Panc1 (cell line): Measurements from ENCODE around the gene METTL15. TPM values are rescaled to one million over a fixed set of nuclear protein-coding genes. Genes with fewer than 3 reads are reported as not detected.

ENCODE experiments used
- ATAC-seq: fragments of 200-7000 bp; cut with Tn5 transposase; 2 replicates; pipeline ENCODE4 v1.9.1; 2020; ENCODE audit warnings: mild to moderate bottlenecking, moderate library complexity
- BruUV-seq: library from RNA; stranded (reverse); fragments of 400-500 nt; replicated peaks from 2 replicates; lab custom pipeline; 2021; lab: Mats Ljungman, UMichigan
- CTCF ChIA-PET: fragments of 300-600 bp; sonication (Branson Sonifier 250); formaldehyde crosslinking; loops from one replicate; lab custom pipeline; 2022; ENCODE audit warnings: antibody characterized with exemption; lab: Charles Lee
- POLR2A ChIA-PET: fragments of 300-600 bp; sonication (Branson Sonifier 250); formaldehyde crosslinking; loops from one replicate; lab custom pipeline; 2022; ENCODE audit warnings: antibody characterized with exemption; lab: Charles Lee
- DNase-seq: peaks from one replicate; pipeline ENCODE4 v3.0.0-alpha.2; 2010; ENCODE audit warnings: low read depth, low spot score
- H3K27ac ChIP-seq: 2 replicates; pipeline ENCODE4 v1.5.1; 2011; ENCODE audit warnings: mild to moderate bottlenecking, low read length, inconsistent platforms
- H3K27me3 ChIP-seq: fragments of 200-500 bp; sonication (Bioruptor generic); 2 replicates; pipeline ENCODE4 v1.6.0; 2014; ENCODE audit warnings: low read length, inconsistent platforms; ENCODE audit not compliant: control insufficient read depth, insufficient read depth
- H3K36me3 ChIP-seq: fragments of 200-500 bp; sonication (Bioruptor generic); 2 replicates; pipeline ENCODE4 v1.5.1; 2014; ENCODE audit warnings: inconsistent platforms, mild to moderate bottlenecking, low read length, moderate library complexity; ENCODE audit not compliant: control insufficient read depth, insufficient read depth
- H3K4me1 ChIP-seq: 2 replicates; pipeline ENCODE4 v1.5.1; 2011; ENCODE audit warnings: inconsistent platforms, mild to moderate bottlenecking, low read length, moderate library complexity; ENCODE audit not compliant: control insufficient read depth, insufficient read depth
- H3K4me3 ChIP-seq, 2 experiments: 2 replicates each; pipeline ENCODE4 v1.5.1; 2011 to 2012; ENCODE audit warnings: low read depth in 2 of 2, low read length in 2 of 2, mild to moderate bottlenecking in 2 of 2, inconsistent platforms in 1 of 2, moderate library complexity in 1 of 2
- H3K9me3 ChIP-seq: fragments of 200-500 bp; sonication (Bioruptor generic); 2 replicates; pipeline ENCODE4 v1.5.1; 2014; ENCODE audit warnings: low read depth, mild to moderate bottlenecking, inconsistent platforms, low read length, moderate library complexity; ENCODE audit not compliant: control insufficient read depth, insufficient read depth
- POLR2AphosphoS5 ChIP-seq: IDR thresholded peaks from 2 replicates; pipeline ENCODE4 v1.6.1; 2012; ENCODE audit warnings: mild to moderate bottlenecking, low read depth, low read length, moderate library complexity
- REST ChIP-seq, 2 experiments: IDR thresholded peaks; 2 replicates each; pipeline ENCODE4 v1.6.1; 2011 to 2012; ENCODE audit warnings: low read depth in 2 of 2, control low read depth in 1 of 2, low read length in 1 of 2, mild to moderate bottlenecking in 1 of 2, moderate library complexity in 1 of 2; ENCODE audit not compliant: insufficient read depth in 1 of 2
- SIN3A ChIP-seq: IDR thresholded peaks from 2 replicates; pipeline ENCODE4 v1.6.1; 2012; ENCODE audit warnings: low read depth, mild to moderate bottlenecking, low read length, moderate library complexity, borderline replicate concordance; ENCODE audit not compliant: insufficient read depth
- in situ Hi-C: cut with HindIII; loops from 2 replicates; pipeline ENCODE4 v1.10.0; 2016; ENCODE audit warnings: low sequenced_read_pairs, low pct_unique_long_range_greater_than_20kb
- intact Hi-C: fragments of 100-400 bp; cut with micrococcal nuclease; formaldehyde crosslinking; loops from one replicate; pipeline ENCODE4 v1.10.0; 2022; ENCODE audit not compliant: unreplicated experiment
- total RNA-seq: library from RNA; stranded (reverse); gene quantifications from one replicate; pipeline ENCODE4 v1.2.1, GENCODE V29; 2021; ENCODE audit not compliant: unreplicated experiment

METTL15 gene
- total RNA-seq, 1 experiment from 2014 or later, result 11.4 TPM

- H3K9me3 ChIP-seq, result peaks cover 6% of the 10 kb centered on the region
- ChIA-PET POLR2A (no interaction called here), CTCF (interaction anchor here (0.7 kb wide), 2 partner anchors 25 to 639 kb away, joined by 3 to 6 read pairs; no protein-coding TSS in a partner anchor)
- TF ChIP-seq REST (IDR thresholded peaks at IDR 0.05; ENCODE audit: insufficient read depth in 1 of 2, low read depth in 2 of 2, low read length in 1 of 2), result no peak
- no peaks in the 10 kb centered on the region for H3K36me3 ChIP-seq
- no peak overlapping the region for H3K27ac ChIP-seq
- H3K4me1 ChIP-seq, result no peaks in the 10 kb centered on the region
- in situ Hi-C loops (no loop called here), intact Hi-C loops (no loop called here)
- ATAC-seq, result no peak
- no peak overlapping the region for H3K4me3 ChIP-seq
- no peak for DNase-seq
- no peaks in the 10 kb centered on the region for H3K27me3 ChIP-seq
- BruUV-seq, result no TSS peak
These were observed 234.5 kb downstream of the METTL15 start for GRCh38 chr11:28342716-28343115.

- DNase-seq (no peak), ATAC-seq (no peak)
- H3K36me3 ChIP-seq, result no peaks in the 10 kb centered on the region
- intact Hi-C loops, result no loop called here
- POLR2A ChIA-PET, result no interaction called here
- no TSS peak for BruUV-seq
- H3K27me3 ChIP-seq, result no peaks in the 10 kb centered on the region
- in situ Hi-C loops, result no loop called here
- CTCF ChIA-PET, result interaction anchor here (0.7 kb wide), 1 partner anchor 640 kb away, joined by 6 read pairs; no protein-coding TSS in a partner anchor
- H3K27ac ChIP-seq, result no peak overlapping the region
- peaks cover 6% of the 10 kb centered on the region for H3K9me3 ChIP-seq
- H3K4me3 ChIP-seq, result no peak overlapping the region
- TF ChIP-seq REST (IDR thresholded peaks at IDR 0.05; ENCODE audit: insufficient read depth in 1 of 2, low read depth in 2 of 2, low read length in 1 of 2), result no peak
- no peak for TF ChIP-seq POLR2AphosphoS5
- no peak for TF ChIP-seq SIN3A
- no peaks in the 10 kb centered on the region for H3K4me1 ChIP-seq
These were observed 235.4 kb downstream of the METTL15 start for GRCh38 chr11:28343304-28344233.
